SK-N-MC (cell line): ENCODE data around the gene TNFRSF8.

Experiments used
- EZH2 ChIP-seq: fragments of 200-600 bp; sonication (generic); IDR thresholded peaks from one replicate; pipeline ENCODE4 v1.6.1; 2017; ENCODE audit warnings: antibody characterized with exemption
- POLR2AphosphoS5 ChIP-seq: IDR thresholded peaks from 2 replicates; pipeline ENCODE4 v1.6.1; 2012; ENCODE audit warnings: mild to moderate bottlenecking, low read depth, low read length, borderline replicate concordance

- no peak for TF ChIP-seq EZH2
- TF ChIP-seq POLR2AphosphoS5 = no peak
Observed at GRCh38 chr1:12142141-12142823, 79.2 kb downstream of the TNFRSF8 start.
